HuH-7.5 (cell line): Measurements from ENCODE around the gene CBX2.

ENCODE experiments used
- DNase-seq: peaks from one replicate; pipeline ENCODE4 v3.0.0; 2011; ENCODE audit warnings: low spot score

CBX2 gene

GRCh38 chr17:79777894-79778503 lies at the start of gene CBX2:
Gene CBX2 (plus strand): TSS chr17:79778148. CDS start chr17:79778236, 88 bp downstream.
- peak; percentile 95 for DNase-seq

- DNase-seq: peak; percentile 95
These were observed 49.6 kb upstream of the CBX2 start for GRCh38 chr17:79728169-79728907.

- no peak for DNase-seq
These were observed 49.0 kb upstream of the CBX2 start for GRCh38 chr17:79728908-79729471.

- DNase-seq: no peak
These were observed 48.2 kb upstream of the CBX2 start for GRCh38 chr17:79729761-79730160.

GRCh38 chr17:79730437-79730768 lies 47.5 kb upstream of the CBX2 start:
- no peak for DNase-seq

GRCh38 chr17:79730769-79731483 lies 47.0 kb upstream of the CBX2 start, which contains the start of gene ENPP7:
Gene ENPP7 (plus strand): TSS chr17:79730943. CDS start chr17:79731140, 197 bp downstream.
- DNase-seq: no peak

- DNase-seq: no peak
These were observed 45.7 kb upstream of the CBX2 start for GRCh38 chr17:79732254-79732653.

- DNase-seq: no peak
These were observed 44.9 kb upstream of the CBX2 start for GRCh38 chr17:79732804-79733691.

- no peak for DNase-seq
These were observed 44.3 kb upstream of the CBX2 start for GRCh38 chr17:79733692-79734070.

GRCh38 chr17:79735096-79735495 lies 42.9 kb upstream of the CBX2 start:
- DNase-seq: no peak

- no peak for DNase-seq
These were observed 40.7 kb upstream of the CBX2 start for GRCh38 chr17:79737046-79737921.

GRCh38 chr17:79737922-79738578 lies 39.9 kb upstream of the CBX2 start:
- DNase-seq: no peak

- no peak for DNase-seq
These were observed 39.3 kb upstream of the CBX2 start for GRCh38 chr17:79738643-79739042.

GRCh38 chr17:79739148-79740062 lies 38.5 kb upstream of the CBX2 start:
- no peak for DNase-seq

GRCh38 chr17:79740413-79740812 lies 37.5 kb upstream of the CBX2 start:
- DNase-seq: no peak

GRCh38 chr17:79741401-79741750 lies 36.6 kb upstream of the CBX2 start:
- no peak for DNase-seq

- peak; percentile 86 for DNase-seq
These were observed 36.0 kb upstream of the CBX2 start for GRCh38 chr17:79741751-79742588.

GRCh38 chr17:79742589-79742918 lies 35.4 kb upstream of the CBX2 start:
- DNase-seq: no peak
